Sigmoid colon (tissue), 4 donors: ENCODE results near the gene KLHL5.

Experiments
- POLR2AphosphoS5 ChIP-seq, 4 donors: sonication (generic); formaldehyde crosslinking; IDR thresholded peaks; one replicate each; pipeline ENCODE4 v1.6.1; 2017; ENCODE audit warnings: antibody characterized with exemption in 4 of 4
- TF ChIP-seq, protein P1 (sequence below), 4 experiments: fragments of 450-650 bp in 3 of 4; fragments of 200-600 bp in 1 of 4; IDR thresholded peaks; one replicate each; pipeline ENCODE4 v1.5.1; 2016 to 2019; ENCODE audit warnings: antibody characterized with exemption in 4 of 4, mild to moderate bottlenecking in 3 of 4, moderate library complexity in 2 of 4

DNA sequence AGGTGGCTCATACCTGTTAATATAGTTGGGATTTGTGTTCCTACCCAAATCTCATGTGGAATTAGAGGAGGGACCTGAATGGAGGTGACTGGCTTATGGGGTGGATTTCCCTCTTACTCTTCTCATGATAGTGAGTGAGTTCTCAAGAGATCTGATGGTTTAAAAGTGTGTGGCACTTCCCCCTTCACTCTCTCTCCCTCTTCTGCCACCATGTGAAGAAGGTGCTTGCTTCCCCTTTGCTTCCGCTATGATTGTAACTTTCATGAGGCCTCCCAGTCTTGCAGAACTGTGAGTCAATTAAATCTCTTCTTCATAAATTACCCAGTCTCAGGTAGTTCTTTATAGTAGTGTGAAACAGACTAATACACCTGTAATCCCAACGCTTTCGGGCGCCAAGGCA lies 92.0 kb downstream of the KLHL5 start:
- TF ChIP-seq, protein P1, sequence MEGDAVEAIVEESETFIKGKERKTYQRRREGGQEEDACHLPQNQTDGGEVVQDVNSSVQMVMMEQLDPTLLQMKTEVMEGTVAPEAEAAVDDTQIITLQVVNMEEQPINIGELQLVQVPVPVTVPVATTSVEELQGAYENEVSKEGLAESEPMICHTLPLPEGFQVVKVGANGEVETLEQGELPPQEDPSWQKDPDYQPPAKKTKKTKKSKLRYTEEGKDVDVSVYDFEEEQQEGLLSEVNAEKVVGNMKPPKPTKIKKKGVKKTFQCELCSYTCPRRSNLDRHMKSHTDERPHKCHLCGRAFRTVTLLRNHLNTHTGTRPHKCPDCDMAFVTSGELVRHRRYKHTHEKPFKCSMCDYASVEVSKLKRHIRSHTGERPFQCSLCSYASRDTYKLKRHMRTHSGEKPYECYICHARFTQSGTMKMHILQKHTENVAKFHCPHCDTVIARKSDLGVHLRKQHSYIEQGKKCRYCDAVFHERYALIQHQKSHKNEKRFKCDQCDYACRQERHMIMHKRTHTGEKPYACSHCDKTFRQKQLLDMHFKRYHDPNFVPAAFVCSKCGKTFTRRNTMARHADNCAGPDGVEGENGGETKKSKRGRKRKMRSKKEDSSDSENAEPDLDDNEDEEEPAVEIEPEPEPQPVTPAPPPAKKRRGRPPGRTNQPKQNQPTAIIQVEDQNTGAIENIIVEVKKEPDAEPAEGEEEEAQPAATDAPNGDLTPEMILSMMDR (IDR thresholded peaks at IDR 0.05), result no peak
- no peak for TF ChIP-seq POLR2AphosphoS5 (IDR thresholded peaks at IDR 0.05)
